ENCODE data around the gene PPIB. TPM values are rescaled to one million over a fixed set of nuclear protein-coding genes. Genes with fewer than 3 reads are reported as not detected.

The PPIB gene
- total RNA-seq, 1 experiment from 2014 or later: 453 TPM

DNA sequence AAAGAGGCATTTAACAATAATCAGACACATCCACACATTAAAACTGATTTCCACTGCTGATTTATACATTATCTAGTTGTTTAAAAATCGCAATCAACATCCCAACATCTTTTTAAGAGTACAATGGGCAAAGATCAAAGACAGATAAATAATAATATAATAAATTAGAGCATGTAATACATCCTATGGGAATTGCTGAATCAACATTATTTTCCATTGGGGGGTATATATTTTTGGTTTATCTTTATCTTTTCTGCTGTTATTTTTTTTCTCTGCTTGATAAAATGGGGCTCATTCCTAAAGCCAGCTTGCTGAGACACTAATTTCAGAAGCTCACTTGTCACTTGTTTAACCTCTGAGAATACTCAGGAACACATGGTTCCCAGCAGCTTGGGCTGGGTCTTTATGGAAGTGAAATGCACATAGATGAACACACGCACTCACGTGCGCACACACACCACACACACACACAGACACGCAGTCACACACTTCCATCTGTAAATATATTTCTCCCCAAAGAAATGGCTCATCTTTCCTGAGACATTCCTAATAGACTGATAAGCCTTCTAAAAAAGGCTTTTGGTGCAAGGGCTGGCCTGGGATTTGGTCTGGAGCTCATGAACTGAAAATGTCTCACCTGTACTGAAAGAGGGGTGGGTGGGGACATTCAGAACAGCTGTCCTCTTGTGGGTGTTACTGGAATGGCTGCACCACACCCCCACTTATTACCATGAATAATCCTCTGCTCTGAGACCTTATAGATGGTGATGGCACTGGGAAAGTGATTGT is 3.5 kb upstream of the PPIB start:
- no TSS peak for BruUV-seq (replicated peaks)
- no peak overlapping the region for H2AFZ ChIP-seq (ENCODE audit: low read depth, low read length, poor library complexity, severe bottlenecking)
- H3K9me2 ChIP-seq (ENCODE audit: insufficient read depth): no peaks in the 10 kb centered on the region
- H3K4me2 ChIP-seq (ENCODE audit: low read length): no peak overlapping the region
- H3K79me2 ChIP-seq (ENCODE audit: insufficient read depth, low read length): peaks cover 15% of the 10 kb centered on the region
- TF ChIP-seq SRF (IDR thresholded peaks at IDR 0.05; ENCODE audit: low read depth) (no peak), RAD21 (IDR thresholded peaks at IDR 0.05; ENCODE audit: low read depth) (no peak), CEBPB (IDR thresholded peaks at IDR 0.05; ENCODE audit: low read depth) (no peak), ELF1 (IDR thresholded peaks at IDR 0.05; ENCODE audit: borderline replicate concordance, low read depth) (no peak), EZH2 (IDR thresholded peaks at IDR 0.05) (no peak), SP1 (IDR thresholded peaks at IDR 0.05; ENCODE audit: low read depth) (no peak), JUND (IDR thresholded peaks at IDR 0.05) (no peak), ZNF274 (IDR thresholded peaks at IDR 0.05; ENCODE audit: low read depth, low read length) (no peak), ZFX (IDR thresholded peaks at IDR 0.05) (no peak), POLR2AphosphoS5 (IDR thresholded peaks at IDR 0.05; ENCODE audit: low read depth, low read length) (no peak), FOSL1 (IDR thresholded peaks at IDR 0.05; ENCODE audit: low read depth) (no peak), REST (IDR thresholded peaks at IDR 0.05; ENCODE audit: low read depth) (no peak), EZH2phosphoT487 (IDR thresholded peaks at IDR 0.05; ENCODE audit: borderline replicate concordance) (no peak), CBX3 (IDR thresholded peaks at IDR 0.05; ENCODE audit: low read depth) (no peak)
- TF ChIP-seq, protein P1, sequence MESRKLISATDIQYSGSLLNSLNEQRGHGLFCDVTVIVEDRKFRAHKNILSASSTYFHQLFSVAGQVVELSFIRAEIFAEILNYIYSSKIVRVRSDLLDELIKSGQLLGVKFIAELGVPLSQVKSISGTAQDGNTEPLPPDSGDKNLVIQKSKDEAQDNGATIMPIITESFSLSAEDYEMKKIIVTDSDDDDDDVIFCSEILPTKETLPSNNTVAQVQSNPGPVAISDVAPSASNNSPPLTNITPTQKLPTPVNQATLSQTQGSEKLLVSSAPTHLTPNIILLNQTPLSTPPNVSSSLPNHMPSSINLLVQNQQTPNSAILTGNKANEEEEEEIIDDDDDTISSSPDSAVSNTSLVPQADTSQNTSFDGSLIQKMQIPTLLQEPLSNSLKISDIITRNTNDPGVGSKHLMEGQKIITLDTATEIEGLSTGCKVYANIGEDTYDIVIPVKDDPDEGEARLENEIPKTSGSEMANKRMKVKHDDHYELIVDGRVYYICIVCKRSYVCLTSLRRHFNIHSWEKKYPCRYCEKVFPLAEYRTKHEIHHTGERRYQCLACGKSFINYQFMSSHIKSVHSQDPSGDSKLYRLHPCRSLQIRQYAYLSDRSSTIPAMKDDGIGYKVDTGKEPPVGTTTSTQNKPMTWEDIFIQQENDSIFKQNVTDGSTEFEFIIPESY (IDR thresholded peaks at IDR 0.05; ENCODE audit: extremely low read depth, insufficient replicate concordance, low read length): no peak
- TF ChIP-seq, protein P2, sequence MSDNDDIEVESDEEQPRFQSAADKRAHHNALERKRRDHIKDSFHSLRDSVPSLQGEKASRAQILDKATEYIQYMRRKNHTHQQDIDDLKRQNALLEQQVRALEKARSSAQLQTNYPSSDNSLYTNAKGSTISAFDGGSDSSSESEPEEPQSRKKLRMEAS (IDR thresholded peaks at IDR 0.05): no peak
- TF ChIP-seq, protein P3, sequence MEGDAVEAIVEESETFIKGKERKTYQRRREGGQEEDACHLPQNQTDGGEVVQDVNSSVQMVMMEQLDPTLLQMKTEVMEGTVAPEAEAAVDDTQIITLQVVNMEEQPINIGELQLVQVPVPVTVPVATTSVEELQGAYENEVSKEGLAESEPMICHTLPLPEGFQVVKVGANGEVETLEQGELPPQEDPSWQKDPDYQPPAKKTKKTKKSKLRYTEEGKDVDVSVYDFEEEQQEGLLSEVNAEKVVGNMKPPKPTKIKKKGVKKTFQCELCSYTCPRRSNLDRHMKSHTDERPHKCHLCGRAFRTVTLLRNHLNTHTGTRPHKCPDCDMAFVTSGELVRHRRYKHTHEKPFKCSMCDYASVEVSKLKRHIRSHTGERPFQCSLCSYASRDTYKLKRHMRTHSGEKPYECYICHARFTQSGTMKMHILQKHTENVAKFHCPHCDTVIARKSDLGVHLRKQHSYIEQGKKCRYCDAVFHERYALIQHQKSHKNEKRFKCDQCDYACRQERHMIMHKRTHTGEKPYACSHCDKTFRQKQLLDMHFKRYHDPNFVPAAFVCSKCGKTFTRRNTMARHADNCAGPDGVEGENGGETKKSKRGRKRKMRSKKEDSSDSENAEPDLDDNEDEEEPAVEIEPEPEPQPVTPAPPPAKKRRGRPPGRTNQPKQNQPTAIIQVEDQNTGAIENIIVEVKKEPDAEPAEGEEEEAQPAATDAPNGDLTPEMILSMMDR (IDR thresholded peaks at IDR 0.05 in 2 of 3, conservative IDR thresholded peaks at IDR 0.05 in 1 of 3; ENCODE audit: borderline replicate concordance in 1 of 3, insufficient read depth in 1 of 3, low read depth in 2 of 3, low read length in 2 of 3): no peak
- TF ChIP-seq, protein P4, sequence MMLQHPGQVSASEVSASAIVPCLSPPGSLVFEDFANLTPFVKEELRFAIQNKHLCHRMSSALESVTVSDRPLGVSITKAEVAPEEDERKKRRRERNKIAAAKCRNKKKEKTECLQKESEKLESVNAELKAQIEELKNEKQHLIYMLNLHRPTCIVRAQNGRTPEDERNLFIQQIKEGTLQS (IDR thresholded peaks at IDR 0.05): no peak
- peaks cover 0 to 3% of the 10 kb centered on the region in 2 experiments; a peak in 1 of 4 replicates for H3K36me3 ChIP-seq (ENCODE audit: control insufficient read depth in 1 of 2, insufficient read depth in 2 of 2, low read length in 2 of 2)
- intact Hi-C loops (cut with micrococcal nuclease): no loop called here
- CTCF ChIA-PET: interaction anchor here (0.7 to 0.9 kb wide), 2 partner anchors 10 to 561 kb away, joined by 3 read pairs; no protein-coding TSS in a partner anchor
- H3K4me1 ChIP-seq (ENCODE audit: control insufficient read depth in 1 of 2, insufficient read depth in 2 of 2, low read length in 2 of 2): peaks cover 4 to 14% of the 10 kb centered on the region in 2 experiments; a peak in 3 of 4 replicates
- no peaks in the 10 kb centered on the region for H3K9me3 ChIP-seq (ENCODE audit: control insufficient read depth in 1 of 2, insufficient read depth in 1 of 2, low read depth in 1 of 2, low read length in 2 of 2)
- no peak for DNase-seq (ENCODE audit: low read depth, low spot score)
- no peak overlapping the region for H3K9ac ChIP-seq (ENCODE audit: low read length)
- H3K27ac ChIP-seq (ENCODE audit: low read depth, low read length): no peak overlapping the region
- no peaks in the 10 kb centered on the region for H3K27me3 ChIP-seq (ENCODE audit: insufficient read depth, low read length)
- no peak for ATAC-seq
- RAD21 ChIA-PET (ENCODE audit: low non-redundant PET in 1 of 2, low total read pairs in 2 of 2, uncharacterized antibody in 2 of 2, unreplicated experiment in 2 of 2): interaction anchor here in 1 of 2 experiments (0.6 kb wide), 1 partner anchor 42 kb away, joined by 3 read pairs; no protein-coding TSS in a partner anchor
- no peak overlapping the region for H3K4me3 ChIP-seq (replicated peaks in 1 of 2; ENCODE audit: low read depth in 1 of 2, low read length in 2 of 2)
- POLR2A ChIA-PET: no interaction called here
- no peaks in the 10 kb centered on the region for H4K20me1 ChIP-seq (ENCODE audit: insufficient read depth)
